Hypothalamus (tissue), 51 donors: ENCODE data around the gene ZBTB7B.
"Not testable (repeated sequence)": the region's sequence is repeated elsewhere in the genome, so short reads cannot be mapped to it uniquely, and the experiment has no call there.

Experiments
- DNase-seq, 51 donors: peaks; one replicate each; lab custom pipeline; 2025; lab: John Stamatoyannopoulos, UW

The ZBTB7B gene

GRCh38 chr1:154983776-154984466 lies 18.7 kb upstream of the ZBTB7B start:
- no peak for DNase-seq

- DNase-seq, result not testable (repeated sequence)
Measured at GRCh38 chr1:154986736-154987135, 15.9 kb upstream of the ZBTB7B start.

GRCh38 chr1:154987326-154987725 lies 15.3 kb upstream of the ZBTB7B start:
- no peak for DNase-seq

GRCh38 chr1:154988058-154988954 lies 14.3 kb upstream of the ZBTB7B start:
- no peak for DNase-seq

GRCh38 chr1:154989195-154989860 lies 13.3 kb upstream of the ZBTB7B start:
- no peak for DNase-seq

GRCh38 chr1:154990276-154990675 lies 12.3 kb upstream of the ZBTB7B start:
- DNase-seq, result no peak

- no peak for DNase-seq
Measured at GRCh38 chr1:154992721-154993571, 9.7 kb upstream of the ZBTB7B start.

- no peak for DNase-seq
Measured at GRCh38 chr1:154993572-154994268, 8.9 kb upstream of the ZBTB7B start, which contains the start of gene LENEP. Gene LENEP, plus strand, starts transcription at chr1:154993586. Its CDS starts 22 bp downstream, at chr1:154993608.

- DNase-seq, result no peak
Measured at GRCh38 chr1:154994269-154994587, 8.4 kb upstream of the ZBTB7B start.

GRCh38 chr1:154994591-154994990 lies 8.0 kb upstream of the ZBTB7B start:
- no peak for DNase-seq

- peak in 4 of 51 donors; percentile 19 to 35 (median 25) for DNase-seq
Measured at GRCh38 chr1:154995301-154995983, 7.2 kb upstream of the ZBTB7B start.

- DNase-seq, result no peak
Measured at GRCh38 chr1:154996966-154997701, 5.5 kb upstream of the ZBTB7B start.

GRCh38 chr1:154998201-154998780 lies 4.3 kb upstream of the ZBTB7B start:
- DNase-seq, result no peak

- peak in 35 of 51 donors; percentile 17 to 71 (median 39) for DNase-seq
Measured at GRCh38 chr1:154998818-154999570, 3.6 kb upstream of the ZBTB7B start.

- peak in 5 of 51 donors; percentile 44 to 61 (median 51) for DNase-seq
Measured at GRCh38 chr1:154999571-155000410, 2.8 kb upstream of the ZBTB7B start.

- DNase-seq, result peak in 9 of 51 donors; percentile 47 to 77 (median 69)
Measured at GRCh38 chr1:155000411-155000725, 2.2 kb upstream of the ZBTB7B start.
